Activated CD8-positive, alpha-beta T cell treated with anti-CD3 and anti-CD28 coated beads, Interleukin-2, amount 10 ng/mL, durations not matched to agents 7 days and 5 days (primary cell): Measurements from ENCODE around the gene PROSER3. TPM values are rescaled to one million over a fixed set of nuclear protein-coding genes. Genes with fewer than 3 reads are reported as not detected.
A peak's percentile ranks its signal among the peaks of the same experiment; 100 is the strongest.
"Not testable (repeated sequence)": the region's sequence is repeated elsewhere in the genome, so short reads cannot be mapped to it uniquely, and the experiment has no call there.

Experiments used
- ATAC-seq: fragments of 150-1000 bp; cut with Tn5 transposase; one replicate; pipeline ENCODE4 v1.10.0; 2021; ENCODE audit warnings: moderate library complexity
- CTCF ChIA-PET: fragments of 350-600 bp; sonication (Branson Sonifier 250); formaldehyde crosslinking; loops from one replicate; lab custom pipeline; 2021; ENCODE audit warnings: antibody characterized with exemption; lab: Charles Lee
- POLR2A ChIA-PET: fragments of 350-600 bp; sonication (Branson Sonifier 250); formaldehyde crosslinking; loops from one replicate; lab custom pipeline; 2021; ENCODE audit warnings: antibody characterized with exemption; lab: Charles Lee
- DNase-seq: peaks from one replicate; pipeline ENCODE4 v3.0.0-alpha.2; 2020
- H3K27ac Mint-ChIP-seq: one replicate; pipeline ENCODE4 v1.8.0; 2021; ENCODE audit warnings: mild to moderate bottlenecking, mixed read lengths
- H3K27me3 Mint-ChIP-seq: one replicate; pipeline ENCODE4 v1.8.0; 2021; ENCODE audit warnings: low read depth, mixed read lengths
- H3K36me3 Mint-ChIP-seq: one replicate; pipeline ENCODE4 v1.8.0; 2021; ENCODE audit warnings: low read depth, mixed read lengths
- H3K4me1 Mint-ChIP-seq: one replicate; pipeline ENCODE4 v1.8.0; 2021; ENCODE audit warnings: low read depth, mixed read lengths
- H3K4me3 Mint-ChIP-seq: one replicate; pipeline ENCODE4 v1.8.0; 2021; ENCODE audit warnings: mild to moderate bottlenecking, mixed read lengths
- H3K9me3 Mint-ChIP-seq: one replicate; pipeline ENCODE4 v1.8.0; 2022; ENCODE audit warnings: mixed read lengths; ENCODE audit not compliant: insufficient read depth
- total RNA-seq, 2 experiments: library from RNA; stranded (reverse); gene quantifications; one replicate each; pipeline ENCODE4 v1.2.3, GENCODE V29; 2021

Gene PROSER3
- total RNA-seq, 2 experiments from 2014 or later = 48.0 to 54.6 TPM

DNA sequence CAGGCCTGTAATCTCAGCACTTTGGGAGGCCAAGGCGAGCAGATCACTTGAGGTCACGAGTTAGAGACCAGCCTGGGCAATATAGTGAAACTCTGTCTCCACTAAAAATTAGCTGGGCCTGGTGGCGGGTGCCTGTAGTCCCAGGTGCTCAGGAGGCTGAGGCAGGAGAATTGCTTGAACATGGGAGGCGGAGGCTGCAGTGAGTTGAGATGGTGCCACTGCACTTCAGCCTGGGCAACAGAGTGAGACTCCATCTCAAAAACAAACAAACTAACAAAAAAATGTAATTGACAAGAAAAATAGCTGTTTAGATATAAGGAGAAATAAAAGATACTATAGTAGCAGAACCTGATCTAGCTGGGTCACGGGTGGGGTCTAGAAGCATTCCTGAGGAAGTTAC, 14.4 kb downstream of the PROSER3 start:
- H3K4me3 Mint-ChIP-seq, DNase-seq, ATAC-seq, H3K27ac Mint-ChIP-seq, H3K27me3 Mint-ChIP-seq, H3K9me3 Mint-ChIP-seq, POLR2A ChIA-PET: not testable (repeated sequence)
- CTCF ChIA-PET = interaction anchor here (0.7 kb wide), 1 partner anchor 47 kb away, joined by 3 read pairs; no protein-coding TSS in a partner anchor
- H3K36me3 Mint-ChIP-seq = peaks cover 18% of the 10 kb centered on the region
- peaks cover 27% of the 10 kb centered on the region for H3K4me1 Mint-ChIP-seq

DNA sequence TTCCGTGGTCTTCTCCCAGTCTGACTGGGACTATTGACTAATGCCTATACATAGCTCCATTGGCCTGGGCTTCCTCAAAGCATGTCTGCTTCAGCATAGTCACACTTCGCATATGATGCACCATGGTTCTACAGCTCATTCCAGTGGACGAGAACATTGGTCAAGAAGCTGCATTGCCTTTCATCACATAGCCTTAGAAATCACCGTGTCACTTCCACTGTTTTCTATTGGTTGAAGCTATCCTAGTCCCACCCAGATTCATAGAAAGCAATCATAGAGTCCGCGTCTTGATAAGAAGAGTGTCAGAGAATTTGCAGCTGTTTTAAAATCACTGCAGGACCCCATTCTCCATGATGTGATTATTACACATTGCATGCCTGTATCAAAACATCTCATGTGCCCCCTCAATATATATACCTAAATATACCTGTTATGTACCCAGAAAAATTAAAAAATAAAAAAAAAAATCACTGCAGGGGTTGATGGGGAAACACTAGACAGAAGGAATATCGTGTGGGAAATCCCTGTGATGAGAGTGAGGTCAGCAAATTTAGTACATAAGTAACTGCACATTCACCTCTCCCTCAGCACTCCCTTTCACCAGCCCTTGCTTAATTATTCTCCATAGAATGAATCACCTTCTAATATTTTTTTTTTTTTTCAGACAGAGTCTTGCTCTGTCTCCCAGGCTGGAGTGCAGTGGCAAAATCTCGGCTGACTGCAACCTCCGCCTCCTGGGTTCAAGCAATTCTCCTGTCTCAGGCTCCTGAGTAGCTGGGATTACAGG, 15.2 kb downstream of the PROSER3 start:
- ChIA-PET POLR2A (interaction anchor here (0.6 kb wide), 1 partner anchor 41 kb away, joined by 3 read pairs; no protein-coding TSS in a partner anchor), CTCF (interaction anchor here (0.7 kb wide), 1 partner anchor 46 kb away, joined by 3 read pairs; no protein-coding TSS in a partner anchor)
- Mint-ChIP-seq H3K4me1 (peaks cover 27% of the 10 kb centered on the region), H3K27me3 (no peaks in the 10 kb centered on the region), H3K4me3 (no peak overlapping the region), H3K9me3 (no peaks in the 10 kb centered on the region), H3K36me3 (peaks cover 17% of the 10 kb centered on the region), H3K27ac (no peak overlapping the region)
- DNase-seq = no peak
- ATAC-seq = no peak

DNA sequence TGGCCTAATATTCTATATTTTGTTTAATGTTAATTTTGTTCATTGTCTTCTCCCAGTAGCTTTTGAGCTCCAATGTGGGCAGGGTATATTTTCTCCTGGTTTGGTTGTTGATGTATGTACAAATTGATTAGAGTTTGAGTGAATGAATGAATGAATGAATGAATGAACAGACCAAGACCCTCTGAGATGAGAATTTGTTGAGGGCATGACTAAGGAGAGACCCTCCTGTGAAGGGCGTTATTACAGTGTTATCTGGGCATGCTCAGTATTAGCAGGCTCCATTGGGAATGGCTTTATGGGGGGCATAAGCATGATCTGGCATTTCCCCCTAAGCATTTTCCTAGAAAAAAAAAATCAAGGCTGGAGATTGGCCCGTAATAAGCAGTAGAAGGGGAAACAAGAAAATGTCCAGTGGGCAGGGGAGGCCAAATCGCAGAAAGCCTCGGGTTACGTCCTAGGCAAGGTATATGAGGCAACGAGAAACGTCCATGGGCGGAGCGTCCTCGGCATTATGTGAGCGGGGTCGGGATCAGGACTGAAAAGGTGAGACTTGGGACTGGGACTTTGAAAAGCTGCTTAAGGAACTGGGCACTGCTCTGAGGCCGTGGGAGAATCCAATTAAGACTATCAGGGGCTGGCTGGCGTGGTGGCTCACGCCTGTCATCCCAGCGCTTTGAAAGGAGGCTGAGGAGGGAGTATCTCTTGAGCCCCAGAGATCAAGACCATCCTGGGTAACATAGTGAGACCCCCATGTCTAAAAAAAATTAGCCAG, 16.5 kb downstream of the PROSER3 start:
- ChIA-PET CTCF (no interaction called here), POLR2A (no interaction called here)
- no peak overlapping the region for H3K27ac Mint-ChIP-seq

DNA sequence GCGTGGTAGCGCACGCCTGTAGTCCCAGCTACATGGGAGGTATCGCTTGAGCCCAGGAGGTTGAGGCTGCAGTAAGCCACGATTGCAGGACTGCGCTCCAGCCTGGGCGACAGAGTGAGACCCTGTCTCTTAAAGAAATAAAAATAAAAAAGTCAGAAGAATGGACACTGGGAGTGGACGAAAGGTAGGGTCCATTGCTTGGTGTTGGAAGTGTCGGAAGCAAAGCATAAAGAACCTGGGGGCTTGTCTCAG, 17.0 kb downstream of the PROSER3 start:
- DNase-seq = no peak
- no peaks in the 10 kb centered on the region for H3K9me3 Mint-ChIP-seq
- CTCF ChIA-PET = no interaction called here
- POLR2A ChIA-PET = no interaction called here
- peaks cover 17% of the 10 kb centered on the region for H3K36me3 Mint-ChIP-seq
- peaks cover 27% of the 10 kb centered on the region for H3K4me1 Mint-ChIP-seq
- H3K27ac Mint-ChIP-seq = peak overlapping the region; percentile 14
- ATAC-seq = no peak
- H3K27me3 Mint-ChIP-seq = no peaks in the 10 kb centered on the region
- peak overlapping the region; percentile 70 for H3K4me3 Mint-ChIP-seq

More for the DNA sequence above, 16.5 kb downstream of the PROSER3 start:
- peaks cover 27% of the 10 kb centered on the region for H3K4me1 Mint-ChIP-seq
- H3K36me3 Mint-ChIP-seq = peaks cover 12% of the 10 kb centered on the region
- ATAC-seq (no peak), DNase-seq (no peak)
- H3K27me3 Mint-ChIP-seq = no peaks in the 10 kb centered on the region
- H3K4me3 Mint-ChIP-seq = peak overlapping the region; percentile 70
- no peaks in the 10 kb centered on the region for H3K9me3 Mint-ChIP-seq

DNA sequence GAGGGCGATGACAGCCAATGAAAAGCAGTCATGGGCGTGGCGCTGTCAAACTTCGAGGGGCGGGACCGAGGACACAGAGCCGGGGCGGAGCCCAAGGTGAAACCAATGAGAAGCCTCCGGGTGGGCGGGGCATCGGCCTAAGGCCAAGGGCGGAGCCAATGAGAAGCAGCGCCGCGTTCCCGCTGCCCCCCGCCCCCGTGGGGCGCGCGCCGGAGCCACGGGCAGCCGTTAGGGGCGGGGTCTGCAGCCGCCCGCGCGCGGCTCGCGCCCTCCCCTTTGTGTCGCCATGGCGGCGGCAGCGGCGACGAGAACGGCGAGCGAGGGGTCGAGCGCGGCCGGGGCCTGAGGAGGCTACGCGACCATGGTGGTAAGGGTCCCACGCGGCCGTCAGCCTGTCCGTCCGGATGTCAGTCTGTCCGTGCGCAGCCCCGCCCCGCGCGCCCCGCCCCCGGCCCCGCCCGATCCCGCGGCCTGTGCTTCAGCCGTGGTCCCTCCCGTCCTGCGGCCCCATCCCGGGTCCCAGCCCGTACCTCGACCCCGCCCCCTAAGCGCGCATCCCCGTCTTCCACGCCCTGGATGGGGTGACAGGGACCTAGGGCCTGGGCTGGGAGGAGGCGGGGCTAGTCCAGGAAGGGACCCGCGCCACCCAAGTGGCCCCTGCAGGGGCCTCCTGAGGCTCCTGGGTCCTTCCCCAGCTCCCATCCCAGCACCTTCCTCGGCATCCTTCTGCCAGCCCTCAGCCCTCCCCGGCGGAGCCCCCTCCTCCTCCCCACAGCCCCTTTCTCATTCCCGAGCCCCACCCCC, 17.5 kb downstream of the PROSER3 start, which contains the start of gene ARHGAP33:
TSS of gene ARHGAP33 (plus strand) at position 267 of the 804 bp plus-strand sequence. CDS start at position 362, 95 bp downstream.
- peak; percentile 100 for DNase-seq
- Mint-ChIP-seq H3K4me1 (peaks cover 27% of the 10 kb centered on the region), H3K4me3 (peak within 1 kb of the TSS; percentile 80), H3K9me3 (no peaks in the 10 kb centered on the region), H3K27me3 (no peaks in the 10 kb centered on the region), H3K27ac (peak within 1 kb of the TSS; percentile 83), H3K36me3 (peaks cover 14% of the 10 kb centered on the region)
- POLR2A ChIA-PET = no interaction called here
- CTCF ChIA-PET = no interaction called here
- peak; percentile 96 for ATAC-seq

DNA sequence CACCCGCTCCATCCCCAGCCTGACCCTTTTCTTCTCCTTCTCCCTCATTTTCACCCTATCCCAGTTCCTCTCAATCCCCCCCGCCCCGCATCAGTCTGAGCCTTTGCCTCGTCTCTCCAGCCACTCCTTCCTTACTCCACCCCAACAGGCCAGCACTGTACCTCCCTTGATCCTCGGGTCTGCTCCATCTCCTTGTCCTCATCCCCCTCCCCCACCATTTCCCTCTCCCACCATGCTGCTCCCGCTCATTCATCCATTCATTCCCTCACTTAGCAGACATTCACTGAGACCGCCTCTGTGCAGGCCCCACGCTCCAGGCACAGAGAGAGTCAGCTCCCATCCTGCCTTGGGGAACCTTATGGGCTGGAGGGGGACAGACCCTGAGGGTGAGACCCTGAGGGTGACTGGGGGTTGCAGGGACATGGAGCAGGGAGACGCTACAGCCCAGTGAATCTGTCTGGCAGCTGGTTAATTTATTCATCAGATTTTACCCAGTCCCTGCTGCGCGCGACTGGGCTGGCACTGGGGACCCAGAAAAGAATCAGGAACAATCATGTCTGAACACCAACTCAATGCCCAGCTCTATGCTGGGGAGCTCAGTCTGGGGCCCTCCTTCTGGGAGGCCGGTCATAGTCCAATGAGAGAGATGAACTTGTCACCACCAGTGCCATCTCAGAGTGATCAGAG, 18.3 kb downstream of the PROSER3 start:
- POLR2A ChIA-PET = no interaction called here
- CTCF ChIA-PET = interaction anchor here (0.5 kb wide), 1 partner anchor 655 kb away, joined by 3 read pairs; no protein-coding TSS in a partner anchor
- no peak for DNase-seq

DNA sequence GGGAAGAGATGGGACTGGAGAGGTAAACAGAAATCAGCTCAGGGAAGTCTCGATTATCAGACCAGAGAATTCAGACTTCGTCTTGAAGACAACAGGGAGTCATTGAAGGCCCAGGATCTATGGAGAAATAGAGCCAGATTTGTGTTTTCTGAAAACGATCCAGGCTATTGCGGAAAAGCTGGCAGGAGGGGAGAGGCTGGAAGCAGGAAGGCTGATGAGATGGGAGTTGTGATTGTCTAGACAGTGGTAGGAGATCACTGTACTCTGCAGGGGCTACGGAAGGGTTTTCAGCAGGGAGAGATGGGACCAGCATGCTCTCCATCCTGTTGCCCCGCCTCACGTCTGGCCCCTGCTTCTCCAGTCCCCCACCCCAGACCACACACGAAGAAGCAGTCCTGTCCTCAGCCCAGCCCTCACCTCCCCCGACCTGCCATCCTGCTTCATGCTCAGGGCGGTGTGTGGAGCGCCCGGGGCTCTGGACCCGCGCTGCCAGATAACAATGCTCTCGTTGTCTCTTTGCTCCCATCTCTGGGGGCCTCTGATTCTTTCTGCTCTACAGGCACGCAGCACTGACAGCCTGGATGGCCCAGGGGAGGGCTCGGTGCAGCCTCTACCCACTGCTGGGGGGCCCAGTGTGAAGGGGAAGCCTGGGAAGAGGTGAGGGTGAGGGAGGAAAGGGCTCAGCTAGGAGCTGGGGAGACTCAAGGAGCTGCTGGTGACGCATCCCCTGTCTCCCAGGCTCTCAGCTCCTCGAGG, 19.3 kb downstream of the PROSER3 start:
- Mint-ChIP-seq H3K4me1 (peaks cover 27% of the 10 kb centered on the region), H3K9me3 (no peaks in the 10 kb centered on the region), H3K27ac (peak overlapping the region; percentile 83), H3K4me3 (peak overlapping the region; percentile 80), H3K27me3 (no peaks in the 10 kb centered on the region), H3K36me3 (peaks cover 22% of the 10 kb centered on the region)
- ChIA-PET CTCF (no interaction called here), POLR2A (no interaction called here)
- no peak for ATAC-seq
- DNase-seq = no peak

More for the DNA sequence above, 18.3 kb downstream of the PROSER3 start:
- Mint-ChIP-seq H3K36me3 (peaks cover 16% of the 10 kb centered on the region), H3K27me3 (no peaks in the 10 kb centered on the region), H3K4me1 (peaks cover 27% of the 10 kb centered on the region), H3K4me3 (peak overlapping the region; percentile 80), H3K9me3 (no peaks in the 10 kb centered on the region), H3K27ac (peak overlapping the region; percentile 83)
- no peak for ATAC-seq

DNA sequence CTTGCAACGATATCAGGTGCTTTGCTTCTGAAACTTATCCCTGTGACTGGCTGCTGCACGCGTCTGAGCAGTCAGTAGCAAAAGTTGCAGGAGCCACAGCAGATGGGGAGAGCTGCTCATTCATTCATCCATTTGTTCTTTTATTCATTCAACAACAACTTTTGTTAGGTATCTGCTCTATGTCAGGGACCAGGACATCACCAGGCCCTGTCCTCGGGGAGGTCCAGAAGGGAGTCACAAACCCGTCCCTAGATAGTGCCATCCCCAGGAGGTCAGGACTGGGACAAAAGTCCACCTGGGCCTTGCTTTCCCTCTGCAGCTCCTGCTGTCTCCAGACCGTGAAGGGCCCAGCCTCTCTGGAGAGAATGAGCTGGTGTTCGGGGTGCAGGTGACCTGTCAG, 20.0 kb downstream of the PROSER3 start:
- Mint-ChIP-seq H3K4me1 (peaks cover 27% of the 10 kb centered on the region), H3K4me3 (peak overlapping the region; percentile 1), H3K36me3 (peaks cover 27% of the 10 kb centered on the region), H3K27ac (no peak overlapping the region), H3K27me3 (no peaks in the 10 kb centered on the region), H3K9me3 (no peaks in the 10 kb centered on the region)
- ATAC-seq (no peak), DNase-seq (no peak)
- ChIA-PET CTCF (no interaction called here), POLR2A (no interaction called here)

DNA sequence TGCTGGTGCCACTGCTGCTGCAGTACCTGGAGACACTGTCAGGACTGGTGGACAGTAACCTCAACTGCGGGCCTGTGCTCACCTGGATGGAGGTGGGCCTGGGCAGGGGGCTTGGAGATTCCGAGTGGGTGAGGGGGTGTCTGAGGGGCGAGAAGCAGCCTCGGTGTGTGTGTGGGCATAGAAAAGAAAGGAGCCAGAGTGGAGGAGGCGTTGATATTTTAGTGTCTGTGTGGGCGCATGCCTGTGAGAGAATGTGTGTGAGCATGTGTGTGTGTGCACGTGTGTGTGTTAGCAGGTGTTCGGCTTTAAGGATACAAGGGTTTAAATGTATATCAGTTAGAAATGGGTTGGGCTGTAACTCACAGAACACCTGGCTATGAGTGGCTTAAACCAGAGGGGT, 21.1 kb downstream of the PROSER3 start:
- no peaks in the 10 kb centered on the region for H3K9me3 Mint-ChIP-seq
- H3K4me1 Mint-ChIP-seq = peaks cover 27% of the 10 kb centered on the region
- no peak for DNase-seq
- peaks cover 31% of the 10 kb centered on the region for H3K36me3 Mint-ChIP-seq
- ChIA-PET POLR2A (no interaction called here), CTCF (no interaction called here)
- H3K27me3 Mint-ChIP-seq = no peaks in the 10 kb centered on the region
- no peak overlapping the region for H3K27ac Mint-ChIP-seq
- ATAC-seq = no peak
- H3K4me3 Mint-ChIP-seq = no peak overlapping the region

DNA sequence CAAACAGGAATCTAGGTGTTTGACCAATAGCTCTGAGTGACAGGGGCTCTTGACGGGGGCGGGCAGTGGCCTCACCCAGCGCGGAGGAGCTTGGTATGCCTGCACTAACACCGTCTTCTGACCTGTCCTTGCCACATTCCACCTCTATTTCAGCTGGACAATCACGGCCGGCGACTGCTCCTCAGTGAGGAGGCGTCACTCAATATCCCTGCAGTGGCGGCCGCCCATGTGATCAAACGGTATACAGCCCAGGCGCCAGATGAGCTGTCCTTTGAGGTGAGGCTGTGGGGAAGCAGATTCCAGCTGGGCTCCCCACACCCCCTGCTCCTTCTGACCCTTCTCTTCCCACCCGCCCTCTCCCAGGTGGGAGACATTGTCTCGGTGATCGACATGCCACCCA, 22.1 kb downstream of the PROSER3 start:
- POLR2A ChIA-PET = no interaction called here
- DNase-seq (no peak), ATAC-seq (no peak)
- Mint-ChIP-seq H3K9me3 (no peaks in the 10 kb centered on the region), H3K36me3 (peaks cover 31% of the 10 kb centered on the region), H3K27me3 (no peaks in the 10 kb centered on the region), H3K27ac (no peak overlapping the region), H3K4me3 (no peak overlapping the region), H3K4me1 (peaks cover 18% of the 10 kb centered on the region)
- CTCF ChIA-PET = interaction anchor here (0.6 kb wide), 1 partner anchor 46 kb away, joined by 3 read pairs; no protein-coding TSS in a partner anchor
